ENCODE results near the gene PLEKHM1.
"Not testable (repeated sequence)": the region's sequence is repeated elsewhere in the genome, so short reads cannot be mapped to it uniquely, and the experiment has no call there.

Gene PLEKHM1

GRCh38 chr17:45444856-45445820 is 45.4 kb downstream of the PLEKHM1 start:
- not testable (repeated sequence) for H3K4me3 ChIP-seq (ENCODE audit: low read depth, low read length); DNase-seq (ENCODE audit: low read depth)

- H3K4me3 ChIP-seq (ENCODE audit: low read depth, low read length); DNase-seq (ENCODE audit: low read depth): not testable (repeated sequence)
These were observed 46.2 kb downstream of the PLEKHM1 start for GRCh38 chr17:45444301-45444700.

GRCh38 chr17:45443371-45444260 is 46.9 kb downstream of the PLEKHM1 start:
- DNase-seq (ENCODE audit: low read depth); H3K4me3 ChIP-seq (ENCODE audit: low read depth, low read length): not testable (repeated sequence)

GRCh38 chr17:45441526-45442310 is 48.8 kb downstream of the PLEKHM1 start:
- DNase-seq (ENCODE audit: low read depth): no peak
- no peak overlapping the region for H3K4me3 ChIP-seq (ENCODE audit: low read depth, low read length)

- not testable (repeated sequence) for H3K4me3 ChIP-seq (ENCODE audit: low read depth, low read length); DNase-seq (ENCODE audit: low read depth)
These were observed 49.5 kb downstream of the PLEKHM1 start for GRCh38 chr17:45440839-45441515.

GRCh38 chr17:45440161-45440778 is 50.3 kb downstream of the PLEKHM1 start:
- DNase-seq (ENCODE audit: low read depth): no peak
- H3K4me3 ChIP-seq (ENCODE audit: low read depth, low read length): no peak overlapping the region

GRCh38 chr17:45438931-45439610 is 51.5 kb downstream of the PLEKHM1 start:
- no peak overlapping the region for H3K4me3 ChIP-seq (ENCODE audit: low read depth, low read length)
- no peak for DNase-seq (ENCODE audit: low read depth)

- no peak for DNase-seq (ENCODE audit: low read depth)
- no peak overlapping the region for H3K4me3 ChIP-seq (ENCODE audit: low read depth, low read length)
These were observed 52.8 kb downstream of the PLEKHM1 start for GRCh38 chr17:45437465-45438283.

- H3K4me3 ChIP-seq (ENCODE audit: low read depth, low read length): no peak overlapping the region
- no peak for DNase-seq (ENCODE audit: low read depth)
These were observed 53.7 kb downstream of the PLEKHM1 start for GRCh38 chr17:45436625-45437464.

GRCh38 chr17:45436161-45436560 is 54.4 kb downstream of the PLEKHM1 start:
- DNase-seq (ENCODE audit: low read depth): no peak
- no peak overlapping the region for H3K4me3 ChIP-seq (ENCODE audit: low read depth, low read length)

- no peak overlapping the region for H3K4me3 ChIP-seq (ENCODE audit: low read depth, low read length)
- no peak for DNase-seq (ENCODE audit: low read depth)
These were observed 55.0 kb downstream of the PLEKHM1 start for GRCh38 chr17:45435481-45435880.

GRCh38 chr17:45433159-45433535 is 57.4 kb downstream of the PLEKHM1 start:
- DNase-seq (ENCODE audit: low read depth): no peak
- no peak overlapping the region for H3K4me3 ChIP-seq (ENCODE audit: low read depth, low read length)

- H3K4me3 ChIP-seq (ENCODE audit: low read depth, low read length): peak within 1 kb of the TSS; percentile 42
- no peak for DNase-seq (ENCODE audit: low read depth)
These were observed 57.9 kb downstream of the PLEKHM1 start, which contains the start of gene ARHGAP27 for GRCh38 chr17:45432405-45433158. TSS of gene ARHGAP27 (minus strand) at chr17:45432870. CDS start at chr17:45430279, 2,591 bp downstream.

GRCh38 chr17:45431531-45432404 is 58.8 kb downstream of the PLEKHM1 start:
- H3K4me3 ChIP-seq (ENCODE audit: low read depth, low read length): peak overlapping the region; percentile 42
- no peak for DNase-seq (ENCODE audit: low read depth)
